Endothelial cell of umbilical vein (primary cell): ENCODE data around the gene SKP1. TPM values are rescaled to one million over a fixed set of nuclear protein-coding genes. Genes with fewer than 3 reads are reported as not detected.

Source experiments
- BruUV-seq: library from RNA; stranded (reverse); fragments of 400-500 nt; replicated peaks from 2 replicates; lab custom pipeline; 2021; lab: Mats Ljungman, UMichigan
- CTCF ChIA-PET: fragments of 300-600, 350-600 bp; sonication (Branson Sonifier 250); formaldehyde crosslinking; loops from one replicate; lab custom pipeline; 2021; ENCODE audit warnings: antibody characterized with exemption, inconsistent platforms; lab: Charles Lee
- POLR2A ChIA-PET: fragments of 300-600, 350-600 bp; sonication (Branson Sonifier 250); formaldehyde crosslinking; loops from one replicate; lab custom pipeline; 2021; ENCODE audit warnings: antibody characterized with exemption, inconsistent platforms; lab: Charles Lee
- DNase-seq: peaks from one replicate; pipeline ENCODE4 v3.0.0-alpha.2; 2011; ENCODE audit warnings: low read depth, low spot score
- FAIRE-seq: peaks from 2 replicates; lab custom pipeline; 2011; peaks lifted over from hg19 to GRCh38; lab: Jason Lieb, UNC
- H2AFZ ChIP-seq: 2 replicates; pipeline ENCODE4 v1.6.0; 2012; ENCODE audit warnings: low read depth, low read length, control low read depth, inconsistent platforms
- H3K27ac ChIP-seq: 2 replicates; pipeline ENCODE4 v1.5.1; 2011; ENCODE audit warnings: low read depth, mild to moderate bottlenecking, control low read depth, low read length, moderate library complexity; ENCODE audit not compliant: insufficient read depth
- H3K27me3 ChIP-seq, 2 experiments: 2 replicates each; pipeline versions ENCODE4 v1.6.0 to v1.6.1; 2011; ENCODE audit warnings: low read length in 2 of 2, mixed read lengths in 1 of 2; ENCODE audit not compliant: control insufficient read depth in 2 of 2, insufficient read depth in 2 of 2
- H3K36me3 ChIP-seq, 2 experiments: 2 replicates in 1 of 2; 3 replicates in 1 of 2; pipeline ENCODE4 v1.5.1; 2011; ENCODE audit warnings: low read length in 2 of 2, mild to moderate bottlenecking in 1 of 2, moderate library complexity in 1 of 2; ENCODE audit not compliant: control insufficient read depth in 2 of 2, insufficient read depth in 2 of 2; ENCODE audit errors: extremely low read depth in 1 of 2
- H3K4me1 ChIP-seq: 3 replicates; pipeline ENCODE4 v1.5.1; 2011; ENCODE audit warnings: mild to moderate bottlenecking, low read length; ENCODE audit not compliant: control insufficient read depth, insufficient read depth; ENCODE audit errors: extremely low read depth
- H3K4me2 ChIP-seq: 2 replicates; pipeline ENCODE4 v1.6.1; 2011; ENCODE audit warnings: low read length, control low read depth, mixed read lengths; ENCODE audit not compliant: insufficient read depth
- H3K4me3 ChIP-seq, 3 experiments: fragments of 200-600 bp in 1 of 3; sonication (generic), shearing (Covaris generic) in 1 of 3; replicated peaks in 1 of 3; 2 replicates each; pipeline ENCODE4 v1.5.1; 2011 to 2016; ENCODE audit warnings: control low read depth in 3 of 3, low read length in 3 of 3, mild to moderate bottlenecking in 2 of 3, inconsistent platforms in 1 of 3, low read depth in 1 of 3, moderate library complexity in 1 of 3; ENCODE audit not compliant: insufficient read depth in 1 of 3
- H3K79me2 ChIP-seq: 2 replicates; pipeline ENCODE4 v1.6.0; 2012; ENCODE audit warnings: low read length, inconsistent platforms; ENCODE audit not compliant: control insufficient read depth, insufficient read depth
- H3K9ac ChIP-seq: replicated peaks from 2 replicates; pipeline ENCODE3; 2011; ENCODE audit warnings: low read length, control low read depth; ENCODE audit not compliant: insufficient read depth; ENCODE audit errors: extremely low read depth
- H3K9me1 ChIP-seq: replicated peaks from 3 replicates; pipeline ENCODE4 v1.6.0; 2011; ENCODE audit warnings: mild to moderate bottlenecking, low read length; ENCODE audit not compliant: control insufficient read depth, insufficient read depth; ENCODE audit errors: extremely low read depth
- H3K9me3 ChIP-seq: replicated peaks from 2 replicates; pipeline ENCODE4 v1.5.1; 2012; ENCODE audit warnings: low read length, inconsistent platforms; ENCODE audit not compliant: control insufficient read depth, insufficient read depth
- H4K20me1 ChIP-seq: replicated peaks from 2 replicates; pipeline ENCODE3; 2011; ENCODE audit warnings: mild to moderate bottlenecking, low read length; ENCODE audit not compliant: control insufficient read depth, insufficient read depth; ENCODE audit errors: extremely low read depth
- EZH2 ChIP-seq: IDR thresholded peaks from 2 replicates; pipeline ENCODE4 v1.6.1; 2012; ENCODE audit warnings: borderline replicate concordance, low read depth, mild to moderate bottlenecking, moderate library complexity, low read length, inconsistent platforms; ENCODE audit not compliant: severe bottlenecking
- FOS ChIP-seq: IDR thresholded peaks from 2 replicates; pipeline ENCODE4 v1.6.1; 2011; ENCODE audit warnings: mild to moderate bottlenecking, low read length, moderate library complexity, borderline replicate concordance; ENCODE audit not compliant: insufficient read depth
- GATA2 ChIP-seq: IDR thresholded peaks from 2 replicates; pipeline ENCODE4 v1.7.0; 2011; ENCODE audit warnings: low read depth, mild to moderate bottlenecking, moderate library complexity, mixed read lengths, low read length; ENCODE audit not compliant: insufficient read length, insufficient read depth
- JUN ChIP-seq: IDR thresholded peaks from 2 replicates; pipeline ENCODE4 v1.6.1; 2011; ENCODE audit warnings: borderline replicate concordance, low read depth; ENCODE audit not compliant: insufficient read length, insufficient read depth
- MYC ChIP-seq: IDR thresholded peaks from one replicate; pipeline ENCODE4 v1.6.1; 2011; ENCODE audit warnings: mild to moderate bottlenecking, low read depth, low read length
- POLR2A ChIP-seq: IDR thresholded peaks from 2 replicates; pipeline ENCODE4 v1.6.1; 2012; ENCODE audit warnings: low read depth, mild to moderate bottlenecking, control low read depth, low read length
- POLR2AphosphoS5 ChIP-seq: IDR thresholded peaks from 2 replicates; pipeline ENCODE4 v1.6.1; 2012; ENCODE audit warnings: low read depth, mild to moderate bottlenecking, control low read depth, low read length, moderate library complexity; ENCODE audit not compliant: insufficient read depth
- dilution Hi-C: fragments of 300-500 bp; cut with MboI; formaldehyde crosslinking; loops from one replicate; pipeline ENCODE4 v1.15.0; 2019; ENCODE audit warnings: low sequenced_read_pairs; ENCODE audit not compliant: extremely low pct_ligation_motif_present
- intact Hi-C: fragments of 100-400 bp; cut with micrococcal nuclease; formaldehyde crosslinking; loops from one replicate; pipeline ENCODE4 v1.10.0; 2022
- polyA plus RNA-seq, 4 experiments: library from polyadenylated mRNA; depleted of rRNA in 3 of 4; stranded (reverse) in 3 of 4; unstranded in 1 of 4; fragments of >200 nt; gene quantifications; 2 replicates each; pipeline versions ENCODE4 v1.2.1 to v1.2.3, GENCODE V29; 2011 to 2012; ENCODE audit warnings: missing spikeins in 1 of 4
- total RNA-seq: library from RNA; stranded (reverse); gene quantifications from 2 replicates; pipeline ENCODE4 v1.2.3, GENCODE V29; 2021
- TF ChIP-seq, protein P1 (sequence below), 2 donors: IDR thresholded peaks; 1 replicate in 1 of 2; 2 replicates in 1 of 2; pipeline ENCODE4 v1.5.1; 2011; ENCODE audit warnings: low read length in 2 of 2, mild to moderate bottlenecking in 2 of 2, moderate library complexity in 2 of 2, control low read depth in 1 of 2, inconsistent platforms in 1 of 2, low read depth in 1 of 2; ENCODE audit not compliant: insufficient read depth in 1 of 2; ENCODE audit errors: extremely low read depth in 1 of 2
- TF ChIP-seq, protein P2 (sequence below): IDR thresholded peaks from 2 replicates; pipeline ENCODE4 v1.6.1; 2011; ENCODE audit not compliant: insufficient read depth, insufficient read length

The SKP1 gene
- total and polyA plus RNA-seq, 2 donors (not counting 3 experiments of a cell fraction or from before 2014, with no cell fraction given) = 214 to 320 TPM

DNA sequence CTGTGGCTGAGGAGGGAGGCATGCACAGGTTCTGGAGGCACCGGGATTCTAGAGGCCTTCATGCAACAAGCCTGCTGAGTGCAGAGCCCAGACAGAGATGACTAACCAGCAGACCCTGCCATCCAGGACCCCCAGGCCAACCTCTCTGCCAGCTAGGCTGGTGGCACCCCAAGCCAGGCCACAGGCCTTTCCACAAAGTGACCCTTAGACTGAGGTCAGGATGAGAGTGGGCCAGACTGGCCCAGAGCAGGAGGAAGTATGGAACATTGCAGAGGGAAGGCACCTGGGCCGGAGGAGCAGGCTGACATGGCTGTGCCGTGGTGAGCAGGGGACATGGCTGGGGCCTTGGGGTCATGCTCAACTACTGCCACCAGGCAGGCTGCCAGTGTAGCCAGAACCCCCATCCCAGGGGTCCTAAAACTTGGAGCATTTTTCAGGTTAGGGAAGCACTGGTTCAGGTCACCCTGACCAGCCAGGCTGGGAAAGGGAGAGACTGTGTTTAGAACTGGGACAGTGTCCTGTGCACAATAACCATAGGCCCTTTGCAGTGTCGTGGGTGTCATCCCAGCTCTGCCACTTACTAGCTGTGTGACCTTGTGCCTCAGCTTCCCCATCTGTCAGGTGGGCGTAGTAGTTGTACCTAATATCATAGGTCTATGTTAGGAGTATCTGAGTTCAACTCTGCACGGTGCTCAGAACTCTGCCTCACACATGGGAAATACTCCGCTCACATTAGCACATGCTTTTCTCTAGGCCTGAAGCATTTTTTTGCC lies 45.0 kb downstream of the SKP1 start:
- FAIRE-seq (no peak), DNase-seq (no peak)
- Histone ChIP-seq H3K4me2 (no peak overlapping the region), H3K4me1 (peaks cover 9% of the 10 kb centered on the region), H3K79me2 (no peaks in the 10 kb centered on the region), H2AFZ (no peak overlapping the region), H3K9ac (no peak overlapping the region), H3K36me3 (peaks cover 0 to 6% of the 10 kb centered on the region in 2 experiments), H4K20me1 (no peaks in the 10 kb centered on the region), H3K27me3 (no peaks in the 10 kb centered on the region), H3K27ac (no peak overlapping the region), H3K9me1 (no peaks in the 10 kb centered on the region), H3K9me3 (no peaks in the 10 kb centered on the region), H3K4me3 (no peak overlapping the region)
- ChIA-PET POLR2A (no interaction called here), CTCF (interaction anchor here (1.7 kb wide), 1 partner anchor 92 kb away, joined by 6 read pairs; no protein-coding TSS in a partner anchor)
- BruUV-seq = no TSS peak
- dilution Hi-C loops (no loop called here), intact Hi-C loops (no loop called here)
- TF ChIP-seq POLR2AphosphoS5 (no peak), GATA2 (no peak), JUN (no peak), FOS (no peak), EZH2 (no peak), MYC (no peak), POLR2A (no peak)
- TF ChIP-seq, protein P1, sequence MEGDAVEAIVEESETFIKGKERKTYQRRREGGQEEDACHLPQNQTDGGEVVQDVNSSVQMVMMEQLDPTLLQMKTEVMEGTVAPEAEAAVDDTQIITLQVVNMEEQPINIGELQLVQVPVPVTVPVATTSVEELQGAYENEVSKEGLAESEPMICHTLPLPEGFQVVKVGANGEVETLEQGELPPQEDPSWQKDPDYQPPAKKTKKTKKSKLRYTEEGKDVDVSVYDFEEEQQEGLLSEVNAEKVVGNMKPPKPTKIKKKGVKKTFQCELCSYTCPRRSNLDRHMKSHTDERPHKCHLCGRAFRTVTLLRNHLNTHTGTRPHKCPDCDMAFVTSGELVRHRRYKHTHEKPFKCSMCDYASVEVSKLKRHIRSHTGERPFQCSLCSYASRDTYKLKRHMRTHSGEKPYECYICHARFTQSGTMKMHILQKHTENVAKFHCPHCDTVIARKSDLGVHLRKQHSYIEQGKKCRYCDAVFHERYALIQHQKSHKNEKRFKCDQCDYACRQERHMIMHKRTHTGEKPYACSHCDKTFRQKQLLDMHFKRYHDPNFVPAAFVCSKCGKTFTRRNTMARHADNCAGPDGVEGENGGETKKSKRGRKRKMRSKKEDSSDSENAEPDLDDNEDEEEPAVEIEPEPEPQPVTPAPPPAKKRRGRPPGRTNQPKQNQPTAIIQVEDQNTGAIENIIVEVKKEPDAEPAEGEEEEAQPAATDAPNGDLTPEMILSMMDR (IDR thresholded peaks at IDR 0.05; ENCODE audit: extremely low read depth in 1 of 2, insufficient read depth in 1 of 2, low read depth in 1 of 2, low read length in 2 of 2) = no peak
- TF ChIP-seq, protein P2, sequence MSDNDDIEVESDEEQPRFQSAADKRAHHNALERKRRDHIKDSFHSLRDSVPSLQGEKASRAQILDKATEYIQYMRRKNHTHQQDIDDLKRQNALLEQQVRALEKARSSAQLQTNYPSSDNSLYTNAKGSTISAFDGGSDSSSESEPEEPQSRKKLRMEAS = no peak
